GM19025 (cell line): ENCODE data around the gene TMTC1.

Experiments
- ATAC-seq: cut with Tn5 transposase; IDR thresholded peaks from one replicate; pipeline ENCODE4 v1.9.1; 2021; ENCODE audit warnings: mild to moderate bottlenecking, low read depth, moderate library complexity; ENCODE audit not compliant: unreplicated experiment

TMTC1 gene

GRCh38 chr12:29742646-29743045 is 41.1 kb downstream of the TMTC1 start:
- ATAC-seq, result no peak

GRCh38 chr12:29741342-29742241 is 42.1 kb downstream of the TMTC1 start:
- ATAC-seq, result no peak

GRCh38 chr12:29739279-29739991 is 44.3 kb downstream of the TMTC1 start:
- ATAC-seq, result no peak

- ATAC-seq, result no peak
Measured at GRCh38 chr12:29738365-29738764, 45.4 kb downstream of the TMTC1 start.

- ATAC-seq, result no peak
Measured at GRCh38 chr12:29737644-29738043, 46.1 kb downstream of the TMTC1 start.

GRCh38 chr12:29735604-29736003 is 48.1 kb downstream of the TMTC1 start:
- ATAC-seq, result no peak

- no peak for ATAC-seq
Measured at GRCh38 chr12:29734734-29735133, 49.0 kb downstream of the TMTC1 start.

GRCh38 chr12:29734305-29734704 is 49.4 kb downstream of the TMTC1 start:
- no peak for ATAC-seq

GRCh38 chr12:29733501-29733900 is 50.2 kb downstream of the TMTC1 start:
- no peak for ATAC-seq

GRCh38 chr12:29733060-29733459 is 50.7 kb downstream of the TMTC1 start:
- ATAC-seq, result no peak

- no peak for ATAC-seq
Measured at GRCh38 chr12:29732593-29732992, 51.1 kb downstream of the TMTC1 start.

- no peak for ATAC-seq
Measured at GRCh38 chr12:29732191-29732590, 51.6 kb downstream of the TMTC1 start.

- ATAC-seq, result no peak
Measured at GRCh38 chr12:29731591-29731990, 52.2 kb downstream of the TMTC1 start.

- ATAC-seq, result no peak
Measured at GRCh38 chr12:29730481-29730880, 53.3 kb downstream of the TMTC1 start.

- no peak for ATAC-seq
Measured at GRCh38 chr12:29728030-29728429, 55.7 kb downstream of the TMTC1 start.

GRCh38 chr12:29726741-29727348 is 56.9 kb downstream of the TMTC1 start:
- ATAC-seq, result no peak

- no peak for ATAC-seq
Measured at GRCh38 chr12:29726321-29726692, 57.4 kb downstream of the TMTC1 start.

- no peak for ATAC-seq
Measured at GRCh38 chr12:29725587-29726320, 58.0 kb downstream of the TMTC1 start.

GRCh38 chr12:29722164-29722563 is 61.6 kb downstream of the TMTC1 start:
- no peak for ATAC-seq

- ATAC-seq, result no peak
Measured at GRCh38 chr12:29719381-29719780, 64.4 kb downstream of the TMTC1 start.
